ENCODE measurements around the gene CHRNA7.
"Not testable (repeated sequence)": the region's sequence is repeated elsewhere in the genome, so short reads cannot be mapped to it uniquely, and the experiment has no call there.

Gene CHRNA7

GRCh38 chr15:32122013-32122412 is 91.7 kb downstream of the CHRNA7 start:
- no peak for DNase-seq

DNA sequence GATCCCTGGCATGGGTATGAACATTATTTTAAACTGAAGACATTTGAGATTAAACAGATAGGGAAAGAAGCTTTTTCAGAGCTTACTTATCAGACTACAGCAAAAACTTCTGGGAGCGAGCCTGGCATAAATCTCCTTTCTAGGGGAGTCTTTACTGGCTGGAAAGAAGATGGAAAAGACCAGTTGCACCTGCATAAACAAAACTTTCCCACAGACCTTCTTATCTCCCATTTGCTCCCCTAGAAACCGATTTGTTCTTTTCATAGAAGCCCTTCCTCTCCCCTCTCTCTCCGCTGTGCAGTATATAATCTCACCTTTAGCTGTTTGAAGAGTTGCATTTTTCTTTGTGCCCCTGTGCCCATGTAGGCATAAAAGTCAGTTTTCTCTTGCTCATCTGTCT is 93.2 kb downstream of the CHRNA7 start:
- no peak for DNase-seq

DNA sequence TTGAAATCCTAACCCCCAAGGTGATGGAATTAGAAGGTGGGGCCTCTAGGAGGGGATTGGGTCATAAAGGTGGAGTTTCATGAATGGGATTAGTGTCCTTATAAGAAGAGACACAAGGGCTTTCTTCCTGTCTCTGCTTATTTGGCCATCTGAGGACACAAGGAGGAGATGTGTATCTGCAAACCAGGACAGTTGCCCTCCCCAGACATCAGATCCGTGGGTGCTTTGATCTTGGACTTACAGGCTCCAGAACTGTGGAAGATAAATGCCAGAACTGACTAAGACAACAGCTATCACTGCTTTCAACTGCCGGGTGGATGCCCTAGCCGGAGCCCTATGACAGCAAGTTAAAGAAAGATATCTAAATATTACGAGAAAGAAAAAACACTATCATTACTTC is 94.4 kb downstream of the CHRNA7 start:
- no peak for DNase-seq

- no peak for DNase-seq
Measured at GRCh38 chr15:32125595-32125994, 95.3 kb downstream of the CHRNA7 start.

- no peak for DNase-seq
Measured at GRCh38 chr15:32129815-32130214, 99.5 kb downstream of the CHRNA7 start.

DNA sequence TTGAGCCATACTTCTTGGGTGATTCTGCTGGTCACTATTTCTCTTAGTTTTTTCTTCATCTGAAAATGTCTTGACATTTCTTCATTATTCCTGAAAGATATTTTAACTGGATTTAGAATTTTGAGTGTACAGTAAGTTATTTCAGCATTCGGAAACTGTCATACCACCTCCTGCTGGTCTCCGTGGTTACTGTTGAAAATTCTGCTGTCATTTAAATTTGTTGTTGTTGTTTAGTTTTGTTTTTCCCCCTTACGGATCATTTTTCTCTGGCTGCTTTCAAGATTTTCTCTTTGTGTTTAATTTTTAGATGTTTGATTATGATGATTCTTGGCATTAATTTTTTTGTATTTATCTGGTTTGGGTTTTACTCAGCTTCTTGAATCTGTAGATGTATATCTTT is 100.5 kb downstream of the CHRNA7 start:
- no peak for DNase-seq

DNA sequence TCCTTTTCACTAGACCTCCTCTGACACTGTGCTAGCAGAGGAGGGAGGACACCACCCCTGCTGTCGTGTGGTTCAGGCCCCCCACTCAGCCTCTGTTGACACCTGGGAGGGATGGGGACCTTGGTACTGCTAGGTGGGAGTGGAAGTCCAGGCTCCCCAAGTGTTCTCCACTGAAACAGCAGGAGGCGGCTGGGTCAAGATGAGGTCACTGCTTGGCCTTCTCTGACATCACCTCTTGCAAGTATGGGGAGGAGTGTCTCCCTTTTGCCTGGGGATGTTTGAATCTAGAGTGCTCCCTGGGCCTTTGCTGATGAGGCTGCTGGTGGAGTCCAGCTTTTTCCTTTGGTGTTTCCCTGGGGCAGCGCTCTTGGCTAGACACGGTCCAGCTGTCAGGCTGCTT is 101.5 kb downstream of the CHRNA7 start:
- no peak for DNase-seq

DNA sequence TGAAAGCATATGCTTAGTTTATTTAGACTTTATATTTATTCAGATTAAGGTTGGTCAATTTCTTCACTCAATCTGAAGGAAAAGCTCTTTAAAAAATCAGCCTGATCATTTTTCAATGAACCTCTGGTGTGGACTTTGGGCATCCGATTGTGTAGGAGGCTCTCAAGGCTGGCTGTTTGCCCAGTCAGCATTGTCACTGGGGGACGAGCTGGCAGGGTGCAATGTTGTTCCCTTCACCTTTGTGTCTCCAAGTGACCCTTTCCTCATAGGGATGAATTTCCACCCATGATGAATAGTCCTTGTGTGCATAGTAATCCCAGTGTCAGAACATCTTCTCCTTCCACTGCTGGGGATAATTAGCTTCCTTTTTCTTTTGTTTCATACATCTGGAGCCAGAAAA is 102.5 kb downstream of the CHRNA7 start:
- DNase-seq: no peak

- no peak for DNase-seq
Measured at GRCh38 chr15:32134842-32135241, 104.5 kb downstream of the CHRNA7 start.

DNA sequence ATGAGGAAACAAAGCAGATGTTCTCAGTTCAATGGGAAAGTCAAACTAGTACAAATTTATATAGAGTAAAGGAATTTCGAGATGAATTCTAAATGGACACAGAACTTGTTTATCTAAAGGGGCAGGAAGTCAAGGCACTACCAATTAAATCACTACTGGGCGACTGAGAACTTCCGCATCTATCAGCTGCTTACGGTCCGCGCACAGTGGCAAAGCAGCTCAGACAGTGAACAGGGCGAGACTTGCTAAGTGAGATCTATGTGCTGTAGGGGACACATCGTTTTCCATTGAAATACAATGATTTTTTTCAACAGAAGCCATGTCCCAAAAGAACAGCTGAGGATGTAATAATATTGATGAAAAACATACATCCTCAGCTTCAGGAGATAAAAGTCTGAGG is 105.0 kb downstream of the CHRNA7 start:
- DNase-seq: no peak

GRCh38 chr15:32145512-32145911 is 115.2 kb downstream of the CHRNA7 start:
- DNase-seq: not testable (repeated sequence)

GRCh38 chr15:32148833-32149555 is 118.7 kb downstream of the CHRNA7 start:
- no peak for DNase-seq

DNA sequence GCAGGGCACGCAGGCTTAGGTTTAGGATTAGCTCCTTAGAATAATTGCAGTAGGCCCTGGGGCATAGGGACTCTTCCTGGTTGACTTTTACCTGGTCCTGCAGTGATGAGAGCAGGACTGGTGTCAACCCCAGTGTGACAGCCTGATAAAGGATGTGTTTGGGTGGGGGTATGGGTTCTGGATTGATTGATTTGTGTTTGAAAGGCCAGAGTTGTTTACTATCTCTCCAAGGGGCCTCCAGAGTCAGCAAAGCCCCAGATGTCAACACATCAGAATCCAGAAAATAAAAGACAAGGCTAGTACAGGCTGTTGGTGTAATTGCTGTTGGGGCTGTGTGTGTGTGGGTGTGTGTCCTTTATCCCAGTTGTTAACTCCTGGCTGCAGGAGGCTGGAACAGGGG is 122.3 kb downstream of the CHRNA7 start:
- no peak for DNase-seq

DNA sequence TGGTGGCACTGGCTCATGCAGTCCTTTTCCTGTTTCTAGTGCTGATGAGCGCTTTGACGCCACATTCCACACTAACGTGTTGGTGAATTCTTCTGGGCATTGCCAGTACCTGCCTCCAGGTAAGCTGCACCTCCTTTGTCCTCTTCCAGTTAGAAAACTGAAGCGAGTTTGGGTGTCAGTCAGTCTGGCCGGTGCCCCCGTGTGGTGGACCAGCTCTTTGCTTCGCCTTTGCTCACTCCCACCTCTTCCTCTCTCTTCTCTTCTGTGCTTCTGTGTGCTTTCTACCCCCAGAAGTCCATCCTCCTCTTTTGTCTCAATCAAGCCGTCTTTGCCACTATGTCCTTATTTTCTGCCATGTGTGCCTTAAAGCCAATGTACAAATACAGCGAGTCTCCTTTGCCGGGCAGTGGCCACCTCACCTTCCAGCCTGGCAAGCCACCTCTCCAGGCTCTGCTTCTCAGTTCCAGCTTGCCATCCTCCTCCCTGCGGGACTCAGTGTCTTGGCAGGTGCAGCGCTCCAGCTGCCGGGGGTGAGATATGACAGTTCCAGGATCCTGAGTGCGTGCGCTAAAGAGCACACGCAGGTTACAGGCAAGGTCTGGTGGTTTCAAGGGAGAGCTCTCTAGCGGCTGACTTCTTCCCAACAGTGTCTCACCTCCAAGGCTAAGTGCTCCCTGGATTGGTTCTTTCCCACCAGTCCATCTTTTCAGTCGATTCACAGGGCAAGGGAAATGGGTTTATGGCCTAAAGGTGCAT is 123.7 kb downstream of the CHRNA7 start:
- DNase-seq: not testable (repeated sequence)

GRCh38 chr15:32162143-32162542 is 131.8 kb downstream of the CHRNA7 start:
- not testable (repeated sequence) for DNase-seq

DNA sequence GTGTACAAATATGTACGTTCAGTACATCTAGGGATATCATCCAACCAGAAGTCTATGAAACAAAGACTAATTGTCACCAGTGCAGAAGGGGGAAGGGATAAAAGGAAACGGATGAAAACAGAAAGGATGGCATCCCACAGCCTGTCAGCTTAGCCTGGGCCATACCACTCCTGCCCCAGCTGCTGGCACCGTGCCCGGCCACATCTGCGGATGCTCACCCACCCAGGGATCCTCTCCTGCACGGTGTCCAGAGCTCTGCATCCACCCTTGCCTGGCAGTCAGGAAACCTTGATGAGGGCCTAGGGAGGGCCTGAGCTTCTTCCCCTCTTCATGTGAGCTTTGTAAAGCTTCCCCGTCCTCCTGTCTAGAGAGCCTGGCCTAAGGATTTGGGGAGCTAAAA is 133.8 kb downstream of the CHRNA7 start:
- DNase-seq: not testable (repeated sequence)

DNA sequence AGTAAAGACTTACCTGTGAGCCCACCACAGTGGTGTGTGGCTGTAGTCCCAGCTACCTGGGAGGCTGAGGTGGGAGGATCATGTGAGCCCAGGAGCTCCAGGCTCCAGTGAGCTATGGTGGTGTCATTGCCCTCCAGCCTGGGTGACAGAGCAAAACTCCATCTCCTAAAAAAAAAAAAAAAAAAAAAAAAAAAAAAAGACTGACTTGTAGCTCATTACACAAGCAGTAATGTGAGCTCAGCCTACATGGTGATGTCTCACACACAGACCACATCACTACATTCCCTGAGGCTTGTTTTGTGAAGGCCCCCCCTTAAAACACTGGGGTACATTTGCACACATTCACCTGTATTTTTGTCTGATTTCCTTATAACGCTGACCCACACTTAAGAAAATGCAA is 134.4 kb downstream of the CHRNA7 start:
- not testable (repeated sequence) for DNase-seq

DNA sequence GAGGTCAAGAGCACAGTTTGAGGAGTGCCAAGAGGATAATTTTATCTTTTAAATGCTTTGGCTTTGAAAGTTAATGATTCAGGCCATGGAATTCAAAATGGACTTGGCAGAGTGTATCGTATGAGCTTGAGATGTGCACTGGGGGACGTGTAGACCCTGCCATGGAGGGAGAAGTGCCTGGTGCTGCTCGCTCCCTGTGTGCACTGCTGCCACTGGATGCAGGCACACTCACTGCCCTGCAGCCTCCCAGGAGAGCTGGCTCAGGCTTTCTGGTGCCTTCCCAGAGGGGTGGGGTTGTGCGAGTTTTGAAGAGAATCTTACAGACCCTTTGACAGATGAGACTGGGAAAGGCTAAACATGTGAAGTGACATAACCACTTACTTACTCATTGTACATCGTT is 135.5 kb downstream of the CHRNA7 start:
- not testable (repeated sequence) for DNase-seq

GRCh38 chr15:32166270-32166669 is 136.0 kb downstream of the CHRNA7 start:
- DNase-seq: not testable (repeated sequence)

GRCh38 chr15:32167913-32168312 is 137.6 kb downstream of the CHRNA7 start:
- not testable (repeated sequence) for DNase-seq

DNA sequence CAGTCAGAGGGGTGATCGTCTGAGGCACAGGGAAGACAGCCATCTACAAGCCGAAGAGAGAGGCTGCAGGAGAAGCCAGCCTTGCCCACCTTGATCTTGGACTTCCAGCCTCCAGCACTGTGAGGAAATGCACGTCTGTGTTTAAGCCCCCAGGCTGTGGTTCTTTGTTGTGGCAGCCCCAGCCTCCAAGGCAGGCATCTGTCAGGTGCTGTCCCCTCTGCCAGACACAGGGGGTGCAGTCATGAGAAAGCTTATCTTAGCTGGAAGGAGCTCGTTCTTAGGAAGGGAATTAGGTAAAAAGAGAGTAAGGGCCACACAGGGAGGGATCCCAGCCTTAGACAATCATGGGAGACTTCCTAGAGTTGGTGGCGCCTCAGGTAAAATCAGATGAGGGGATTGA is 150.3 kb downstream of the CHRNA7 start:
- DNase-seq: not testable (repeated sequence)

- DNase-seq: not testable (repeated sequence)
Measured at GRCh38 chr15:32193780-32194179, 163.5 kb downstream of the CHRNA7 start.

GRCh38 chr15:32196206-32196605 is 165.9 kb downstream of the CHRNA7 start:
- not testable (repeated sequence) for DNase-seq

DNA sequence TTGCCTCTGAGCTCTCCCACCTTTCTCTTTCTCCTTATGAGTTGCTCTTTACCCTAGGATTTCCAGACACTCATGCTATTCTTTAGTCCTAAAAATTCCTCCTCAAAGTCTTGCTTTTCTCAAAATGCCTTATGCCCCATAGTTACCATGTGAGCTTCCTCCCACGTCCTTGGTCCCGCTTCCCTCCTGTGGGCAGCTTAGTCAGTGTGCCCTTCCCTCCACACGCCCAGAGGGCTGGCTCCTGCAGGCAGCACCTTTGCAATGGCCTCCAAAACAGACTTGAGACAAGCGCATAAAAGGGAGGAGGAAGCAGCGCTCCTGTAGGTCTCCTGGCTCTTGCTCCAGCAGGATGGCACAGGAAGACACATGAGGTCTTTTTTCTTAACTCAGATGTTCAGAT is 168.6 kb downstream of the CHRNA7 start:
- not testable (repeated sequence) for DNase-seq
